K562 (cell line): ENCODE results near the gene ZBTB20. TPM values are rescaled to one million over a fixed set of nuclear protein-coding genes. Genes with fewer than 3 reads are reported as not detected.

Experiments
- ATAC-seq: fragments of 200-7000 bp; cut with Tn5 transposase; 3 replicates; pipeline ENCODE4 v1.9.1; 2020; ENCODE audit warnings: moderate library complexity
- BruUV-seq: library from RNA; stranded (reverse); fragments of 400-500 nt; replicated peaks from 2 replicates; lab custom pipeline; 2021; lab: Mats Ljungman, UMichigan
- CTCF ChIA-PET: fragments of 300-600 bp; formaldehyde crosslinking; extraction: SDS; loops from one replicate; lab custom pipeline; 2021; ENCODE audit warnings: low intra/inter-chr PET ratio; lab: Yijun Ruan, JAX
- POLR2A ChIA-PET: fragments of 300-600, 350-650 bp; sonication (Branson Sonifier 250); formaldehyde crosslinking; extraction: SDS; loops from one replicate; lab custom pipeline; 2021; ENCODE audit warnings: antibody characterized with exemption, inconsistent platforms; lab: Yijun Ruan, JAX
- DNase-seq, 4 experiments: peaks; one replicate each; pipeline versions ENCODE4 v3.0.0 to v3.0.0-alpha.2; 2011 to 2018; ENCODE audit warnings: low spot score in 3 of 4, mixed read lengths in 3 of 4; ENCODE audit errors: extremely low read depth in 1 of 4
- FAIRE-seq: peaks from 2 replicates; lab custom pipeline; 2011; peaks lifted over from hg19 to GRCh38; lab: Jason Lieb, UNC
- H2AFZ ChIP-seq: 2 replicates; pipeline ENCODE4 v1.6.0; 2011; ENCODE audit warnings: low read depth, low read length, control low read depth, inconsistent platforms
- H3K27ac ChIP-seq: fragments of 200-600 bp; 3 replicates; pipeline ENCODE4 v1.8.0; 2011; ENCODE audit warnings: low read depth, mild to moderate bottlenecking, control low read depth, inconsistent platforms, low read length, moderate library complexity, mixed read lengths; ENCODE audit errors: extremely low read depth
- H3K27me3 ChIP-seq, 2 experiments: fragments of 300-600 bp in 1 of 2; 2 replicates in 1 of 2; 3 replicates in 1 of 2; pipeline versions ENCODE4 v1.6.0 to v1.8.0; 2011; ENCODE audit warnings: inconsistent platforms in 2 of 2, low read length in 2 of 2, mild to moderate bottlenecking in 1 of 2, mixed read lengths in 1 of 2, moderate library complexity in 1 of 2; ENCODE audit not compliant: control insufficient read depth in 2 of 2, insufficient read depth in 2 of 2
- H3K36me3 ChIP-seq: fragments of 300-600 bp; 3 replicates; pipeline ENCODE4 v1.8.0; 2011; ENCODE audit warnings: mild to moderate bottlenecking, low read length, inconsistent platforms; ENCODE audit not compliant: control insufficient read depth, insufficient read depth
- H3K4me1 ChIP-seq, 2 experiments: fragments of 200-600 bp in 1 of 2; replicated peaks in 1 of 2; 2 replicates in 1 of 2; 3 replicates in 1 of 2; pipeline versions ENCODE4 v1.5.1 to v1.8.0; 2011; ENCODE audit warnings: inconsistent platforms in 2 of 2, low read length in 2 of 2, mild to moderate bottlenecking in 1 of 2, mixed read lengths in 1 of 2, moderate library complexity in 1 of 2; ENCODE audit not compliant: control insufficient read depth in 2 of 2, insufficient read depth in 2 of 2
- H3K4me2 ChIP-seq: 2 replicates; pipeline ENCODE4 v1.6.1; 2011; ENCODE audit warnings: low read length, control low read depth, inconsistent platforms, mixed read lengths; ENCODE audit not compliant: insufficient read depth
- H3K4me3 ChIP-seq: fragments of 200-600 bp; sonication (generic), shearing (Covaris generic); 2 replicates; pipeline ENCODE4 v1.5.1; 2016; ENCODE audit warnings: control low read depth, inconsistent platforms
- H3K79me2 ChIP-seq: fragments of 200-600 bp; 3 replicates; pipeline ENCODE4 v1.8.0; 2011; ENCODE audit warnings: low read length, inconsistent platforms; ENCODE audit not compliant: control insufficient read depth, insufficient read depth
- H3K9ac ChIP-seq, 2 experiments: 2 replicates each; pipeline versions ENCODE4 v1.6.0 to v1.6.1; 2011; ENCODE audit warnings: low read depth in 2 of 2, low read length in 2 of 2, control low read depth in 1 of 2, inconsistent platforms in 1 of 2, mild to moderate bottlenecking in 1 of 2, mixed read lengths in 1 of 2; ENCODE audit not compliant: insufficient read depth in 1 of 2
- H3K9me1 ChIP-seq: one replicate; pipeline ENCODE4 v1.6.0; 2011; ENCODE audit warnings: inconsistent platforms, mild to moderate bottlenecking, low read length, moderate library complexity; ENCODE audit not compliant: control insufficient read depth, insufficient read depth
- H3K9me3 ChIP-seq: replicated peaks from 2 replicates; pipeline ENCODE4 v1.5.1; 2011; ENCODE audit warnings: low read depth, low read length, inconsistent platforms; ENCODE audit not compliant: control insufficient read depth, insufficient read depth
- H4K20me1 ChIP-seq: replicated peaks from 2 replicates; pipeline ENCODE4 v1.6.1; 2011; ENCODE audit warnings: low read length, inconsistent platforms, mixed read lengths; ENCODE audit not compliant: control insufficient read depth, insufficient read depth
- THAP7 ChIP-seq: fragments of 250-450 bp; sonication (Bioruptor Pico); IDR thresholded peaks from 2 replicates; pipeline ENCODE4 v1.5.0; 2021
- USF2 ChIP-seq: sonication (generic); formaldehyde crosslinking; IDR thresholded peaks from 2 replicates; pipeline ENCODE4 v1.5.0; 2020; ENCODE audit warnings: missing genetic modification reagents
- YBX1 ChIP-seq: fragments of 450-650 bp; IDR thresholded peaks from 2 replicates; pipeline ENCODE4 v1.7.1; 2016; ENCODE audit warnings: mild to moderate bottlenecking
- ZNF212 ChIP-seq: fragments of 450-650 bp; formaldehyde crosslinking; IDR thresholded peaks from 2 replicates; pipeline ENCODE4 v1.4.0; 2020; ENCODE audit warnings: mild to moderate bottlenecking
- ZNF589 ChIP-seq: fragments of 200-800 bp; sonication (Bioruptor generic); IDR thresholded peaks from 2 replicates; pipeline ENCODE4 v1.6.1; 2016; ENCODE audit warnings: low read depth, missing genetic modification characterization, missing compliant biosample characterization
- ZNF76 ChIP-seq: fragments of 250-450 bp; sonication (Bioruptor Pico); IDR thresholded peaks from 2 replicates; pipeline ENCODE4 v1.4.0; 2020; ENCODE audit warnings: mild to moderate bottlenecking, moderate library complexity, borderline replicate concordance
- WGBS: fragments of 100-300 bp; shearing (Covaris generic); methylation state at CpG from one replicate; pipeline ENCODE4 v1.1.6; 2016; ENCODE audit warnings: low coverage, mixed read lengths; ENCODE audit not compliant: insufficient coverage; ENCODE audit errors: missing lambda C conversion rate; 5-methylcytosine and 5-hydroxymethylcytosine counted together
- in situ Hi-C: fragments of 300-500 bp; cut with MboI; formaldehyde crosslinking; loops from 4 replicates; pipeline ENCODE4 v1.15.0; 2018; ENCODE audit warnings: inconsistent platforms, mixed read lengths
- intact Hi-C: fragments of 100-400 bp; cut with micrococcal nuclease; formaldehyde crosslinking; loops from 2 replicates; pipeline ENCODE4 v1.14.2; 2022
- polyA plus RNA-seq, 8 experiments: library from polyadenylated mRNA; depleted of rRNA in 4 of 8; stranded (reverse) in 5 of 8; unstranded in 3 of 8; fragments of >200 nt; fragmentation: Nextera tagmentation in 2 of 8; fragmentation: Illumina TruSeq in 1 of 8; extraction: Ambion mirVana in 2 of 8; extraction: Trizol in 1 of 8; gene quantifications; 2 replicates each; pipeline versions ENCODE4 v1.2.1 to v1.2.3, GENCODE V29; 2011 to 2014; ENCODE audit warnings: inconsistent platforms in 1 of 8, missing spikeins in 1 of 8
- total RNA-seq, 7 experiments: library from RNA; depleted of rRNA in 6 of 7; stranded (reverse); fragments of >200 nt in 6 of 7; fragmentation: Illumina TruSeq in 2 of 7; extraction: Trizol in 2 of 7; gene quantifications; 2 replicates each; pipeline versions ENCODE4 v1.2.1 to v1.2.3, GENCODE V29; 2011 to 2021; ENCODE audit warnings: low replicate concordance in 1 of 7

The ZBTB20 gene
- total and polyA plus RNA-seq, 9 of the 15 experiments (the other 6 are each of a cell fraction or from before 2014, with no cell fraction given), result 0.17 to 1.7 (median 0.45) TPM

DNA sequence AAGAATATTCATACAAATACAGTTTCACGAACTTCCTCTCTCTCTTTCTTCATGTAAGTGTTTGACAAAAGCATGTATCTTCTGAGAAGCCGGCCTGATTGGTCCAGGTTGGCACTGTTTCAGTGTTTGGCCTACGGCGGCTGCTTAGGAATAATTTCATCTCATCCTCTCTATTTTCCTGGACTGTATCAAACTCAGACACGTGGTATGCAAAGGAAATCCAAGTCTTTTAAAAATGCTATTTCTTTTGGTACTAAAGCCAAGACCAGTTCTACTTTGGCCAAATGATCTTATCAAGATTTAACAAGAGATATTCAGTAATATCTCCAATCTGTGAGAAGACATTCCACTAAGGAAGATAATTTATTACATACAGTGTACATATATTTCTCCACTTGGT, 700.5 kb downstream of the ZBTB20 start (continued):
- TF ChIP-seq THAP7 (no peak), USF2 (no peak), ZNF589 (CRISPR knock-in tag) (no peak)

DNA sequence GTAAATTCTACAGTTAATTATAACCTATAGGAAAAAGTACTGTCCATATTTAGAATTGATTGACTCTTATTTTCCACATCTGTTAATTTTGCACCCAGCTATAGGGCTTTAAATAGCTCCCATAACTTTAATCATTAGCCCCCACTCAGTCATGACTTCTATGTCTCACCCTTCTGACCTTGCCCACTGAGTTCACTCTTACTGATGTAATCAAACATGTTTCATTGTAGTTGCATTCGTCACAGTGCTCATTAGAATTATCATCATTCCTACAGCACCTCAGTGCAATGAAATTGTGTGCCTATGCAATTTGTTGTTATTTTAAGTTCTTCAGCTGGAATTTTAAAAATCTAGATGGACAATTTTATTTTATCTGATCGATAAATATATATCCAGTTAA, 701.9 kb downstream of the ZBTB20 start:
- Histone ChIP-seq H3K4me1 (no peaks in the 10 kb centered on the region), H3K27ac (no peak overlapping the region), H3K4me3 (no peak overlapping the region), H3K9ac (no peak overlapping the region), H3K27me3 (no peaks in the 10 kb centered on the region), H3K9me3 (no peaks in the 10 kb centered on the region), H2AFZ (no peak overlapping the region), H4K20me1 (no peaks in the 10 kb centered on the region), H3K9me1 (no peaks in the 10 kb centered on the region), H3K4me2 (no peak overlapping the region), H3K79me2 (no peaks in the 10 kb centered on the region), H3K36me3 (no peaks in the 10 kb centered on the region)
- intact Hi-C loops (no loop called here), in situ Hi-C loops (no loop called here)
- TF ChIP-seq ZNF76 (CRISPR knock-in tag), result no peak
- TF ChIP-seq ZNF212 (CRISPR knock-in tag), result no peak
- no peak for TF ChIP-seq YBX1
- 0% methylated on average over 2 of the region's 2 CpGs for WGBS
- ATAC-seq (no peak), FAIRE-seq (no peak), DNase-seq (no peak)
- CTCF ChIA-PET, result no interaction called here
- POLR2A ChIA-PET, result no interaction called here
- BruUV-seq, result no TSS peak
